Globus pallidus (tissue), 1 donor: Measurements from ENCODE around the gene SPOCD1.

Experiments
- DNase-seq: peaks from one replicate; pipeline ENCODE4 v3.0.0-alpha.2; 2015; ENCODE audit warnings: low spot score

Gene SPOCD1

DNA sequence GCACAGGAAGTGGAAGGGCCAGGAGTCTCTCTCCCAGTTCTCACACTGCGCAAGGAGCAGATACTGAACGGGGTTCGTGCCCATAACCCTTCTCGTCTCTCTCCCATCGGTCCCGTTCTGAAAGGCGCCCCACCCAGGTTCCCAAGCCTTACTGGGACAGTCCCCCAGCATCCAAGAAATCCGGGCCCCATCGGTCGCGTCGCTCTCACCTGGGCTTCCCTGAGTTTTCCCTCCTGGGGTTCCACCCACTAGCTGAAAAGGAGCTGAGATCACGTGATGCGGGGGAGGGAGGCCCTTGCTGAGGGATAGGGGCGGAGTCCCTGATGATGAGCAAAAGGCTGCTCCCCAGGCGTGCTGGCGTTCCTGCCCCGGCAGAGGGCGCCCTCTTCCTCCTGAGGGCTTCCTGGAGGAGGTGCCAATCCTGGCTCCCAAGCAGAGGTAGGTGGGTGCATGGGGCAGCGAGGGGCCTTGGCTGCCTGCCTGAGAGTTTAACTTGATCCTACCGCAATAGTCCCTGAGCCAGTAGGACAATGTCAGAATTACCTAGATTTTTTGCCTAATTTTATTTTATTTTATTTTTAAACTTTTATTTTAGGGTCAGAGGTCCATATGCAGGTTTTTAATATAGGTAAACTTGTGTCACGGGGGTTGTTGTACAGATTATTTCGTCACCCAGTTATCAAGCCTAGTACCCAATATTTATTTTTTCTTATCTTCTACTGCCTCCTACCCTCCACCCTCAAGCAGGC, at the start of gene SPOCD1:
SPOCD1 (minus strand) TSS at position 271 of the 749 bp plus-strand sequence. CDS start 689 bp downstream, outside the sequence.
- DNase-seq, result no peak

DNA sequence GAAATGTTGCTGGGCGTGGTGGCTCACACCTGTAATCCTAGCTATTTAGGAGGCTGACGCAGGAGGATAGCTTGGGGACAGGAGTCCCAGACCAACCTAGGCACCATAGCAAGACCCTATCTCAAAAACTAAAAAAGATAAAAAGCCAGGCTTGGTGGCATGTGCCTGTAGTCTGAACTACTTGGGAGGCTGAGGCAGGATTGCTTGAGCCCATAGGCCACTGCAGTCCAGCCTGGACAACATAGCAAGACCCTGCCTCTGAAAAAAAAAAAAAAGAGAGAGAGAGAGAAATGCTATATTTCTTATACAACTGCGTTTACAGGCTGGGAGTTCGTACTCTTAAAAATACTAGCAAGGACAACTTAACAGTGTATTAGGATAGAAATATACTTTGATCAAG, 46.2 kb upstream of the SPOCD1 start:
- DNase-seq, result no peak

DNA sequence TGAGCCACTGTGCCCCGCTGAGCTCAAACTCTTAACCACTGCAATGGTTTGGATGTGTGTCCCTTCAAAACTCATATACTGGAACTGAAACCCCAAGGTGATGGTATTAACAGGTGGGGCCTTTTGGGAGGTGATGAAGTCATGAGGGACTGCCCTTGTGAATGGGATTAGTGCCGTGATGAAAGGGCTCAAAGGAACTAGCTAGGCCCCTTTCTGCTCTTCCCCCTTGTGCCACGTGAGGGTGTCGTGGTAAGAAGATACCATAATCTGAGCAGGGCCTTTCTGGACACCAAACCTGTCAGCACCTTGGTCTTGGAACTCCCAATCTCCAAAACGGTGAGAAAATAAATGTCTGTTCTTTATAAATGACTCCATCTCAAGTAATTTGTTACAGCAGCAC, 45.5 kb upstream of the SPOCD1 start:
- no peak for DNase-seq

DNA sequence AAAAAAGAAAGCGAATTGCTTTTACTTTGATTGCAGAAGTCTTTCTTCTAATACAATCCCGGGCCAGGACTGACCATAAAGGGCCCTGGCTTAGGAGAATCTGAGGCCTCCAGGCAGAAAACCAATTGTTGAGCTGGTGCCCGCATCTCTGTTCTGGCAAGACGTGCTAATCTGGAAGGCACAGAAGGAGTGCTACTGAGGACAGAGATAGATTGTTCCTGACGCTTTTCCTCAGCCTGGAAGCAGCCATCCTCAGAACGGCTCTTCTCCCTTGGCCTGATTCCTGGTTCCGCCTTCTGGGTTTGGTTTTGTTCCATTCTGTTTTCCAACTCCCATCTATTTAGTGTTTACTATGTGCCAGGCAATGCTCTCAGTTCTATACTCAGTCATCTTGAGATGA, 44.8 kb upstream of the SPOCD1 start:
- peak; percentile 39 for DNase-seq

DNA sequence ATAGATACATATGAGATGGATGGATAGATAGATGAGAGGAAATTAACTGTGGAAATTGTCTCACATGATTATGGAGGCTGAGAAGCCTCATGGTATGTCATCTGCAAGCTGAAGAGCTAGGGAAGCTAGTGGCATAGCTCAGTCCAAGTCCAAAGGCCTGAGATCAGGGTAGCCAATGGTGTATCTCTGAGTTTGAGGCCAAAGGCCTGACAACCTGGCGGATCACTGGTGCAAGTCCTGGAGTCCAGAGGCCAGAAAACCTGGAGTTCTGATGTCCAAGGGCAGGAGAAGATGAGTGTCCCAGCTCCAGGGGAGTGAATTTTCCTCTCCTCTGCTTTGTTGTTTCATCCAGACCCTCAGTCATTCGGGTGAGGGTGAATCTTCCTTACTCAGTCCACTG, 43.9 kb upstream of the SPOCD1 start:
- DNase-seq, result no peak

DNA sequence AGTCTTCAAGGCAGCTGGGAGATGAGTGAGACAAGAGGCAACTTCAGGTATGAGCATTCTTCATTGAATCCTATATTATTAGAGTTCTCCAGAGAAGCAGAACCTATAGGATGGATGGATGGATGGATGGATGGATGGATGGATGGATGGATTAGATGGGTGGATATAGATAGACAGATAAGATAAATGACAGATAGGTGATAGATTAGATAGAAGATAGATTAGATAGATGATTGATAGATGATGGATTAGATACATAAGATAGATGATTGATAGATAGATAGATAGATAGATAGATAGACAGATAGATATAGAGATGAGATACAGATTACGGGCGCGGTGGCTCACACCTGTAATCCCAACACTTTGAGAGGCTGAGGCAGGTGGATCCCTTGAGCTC, 43.2 kb upstream of the SPOCD1 start:
- DNase-seq, result no peak

DNA sequence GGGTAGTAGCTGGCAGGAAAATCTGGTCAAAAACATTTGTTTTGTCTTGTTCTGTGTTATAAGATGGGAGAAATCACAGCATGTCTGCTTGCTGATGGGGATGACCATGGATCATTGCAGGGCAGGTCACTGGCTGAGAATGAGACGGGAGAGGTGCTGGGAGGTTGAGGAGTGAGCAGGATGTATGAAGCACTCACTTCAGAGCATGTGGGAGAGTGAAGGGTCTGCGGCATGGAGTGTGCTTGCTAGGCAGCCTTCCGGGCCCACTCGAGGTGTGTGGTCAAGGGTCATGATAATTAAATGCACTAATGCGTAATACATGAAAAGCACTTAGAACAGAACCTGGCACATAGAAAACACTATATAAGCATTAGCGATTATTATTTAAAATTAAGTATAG, 42.0 kb upstream of the SPOCD1 start:
- DNase-seq, result no peak

DNA sequence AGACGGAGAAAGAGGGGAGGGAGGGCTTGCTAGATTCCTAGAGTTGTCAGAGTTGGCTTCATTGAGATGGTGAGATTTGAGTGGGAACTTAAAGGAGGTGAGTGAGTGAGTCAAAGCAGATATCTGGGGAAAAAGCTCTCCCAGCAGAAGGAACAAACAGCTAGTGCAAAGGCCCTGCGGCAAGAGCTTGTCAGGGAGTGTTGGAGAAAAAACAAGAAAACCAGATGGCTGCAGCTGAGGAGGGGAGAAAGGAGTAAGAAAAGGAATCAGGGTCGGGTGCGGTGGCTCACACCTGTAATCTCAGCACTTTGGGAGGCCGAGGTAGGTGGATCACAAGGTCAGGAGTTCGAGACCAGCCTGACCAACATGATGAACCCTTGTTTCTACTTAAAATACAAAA, 40.3 kb upstream of the SPOCD1 start:
- no peak for DNase-seq

DNA sequence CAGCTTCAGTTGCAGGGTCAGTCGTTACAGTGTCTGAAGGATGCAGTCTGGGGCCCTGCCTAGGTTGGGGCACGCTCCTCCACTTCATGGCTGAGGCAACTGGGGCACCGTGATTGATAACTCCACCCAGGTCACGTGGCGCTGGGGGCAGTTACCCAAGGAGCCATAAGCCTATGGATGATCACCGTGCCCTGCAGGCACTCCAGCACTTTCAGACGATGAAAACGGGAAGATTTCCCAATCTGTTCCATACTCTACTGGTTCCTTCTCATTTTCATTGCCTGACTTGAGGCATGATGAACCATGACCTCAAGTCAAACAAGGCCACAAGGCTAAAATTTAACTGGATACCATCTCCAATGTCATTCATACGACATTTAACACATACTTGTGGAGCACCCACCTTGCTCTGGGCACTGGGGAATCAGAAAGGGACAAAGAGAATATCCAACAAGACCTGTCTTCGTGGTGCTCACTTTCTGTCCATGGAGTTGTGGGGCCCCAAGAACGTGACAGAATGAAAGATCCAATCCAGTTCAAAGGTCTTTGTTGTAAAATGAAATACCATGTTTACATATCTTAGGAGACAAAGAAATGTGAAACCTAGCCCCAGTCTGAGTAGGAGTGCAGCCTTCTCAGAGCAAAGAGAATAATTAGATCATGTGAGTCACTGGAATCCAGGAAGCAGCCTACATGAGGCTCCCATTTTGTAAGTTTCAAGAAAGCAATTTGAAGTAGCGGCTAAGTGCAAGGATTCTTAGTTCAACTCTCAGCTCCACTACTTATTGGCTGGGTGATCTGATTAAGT, 39.4 kb upstream of the SPOCD1 start:
- no peak for DNase-seq

DNA sequence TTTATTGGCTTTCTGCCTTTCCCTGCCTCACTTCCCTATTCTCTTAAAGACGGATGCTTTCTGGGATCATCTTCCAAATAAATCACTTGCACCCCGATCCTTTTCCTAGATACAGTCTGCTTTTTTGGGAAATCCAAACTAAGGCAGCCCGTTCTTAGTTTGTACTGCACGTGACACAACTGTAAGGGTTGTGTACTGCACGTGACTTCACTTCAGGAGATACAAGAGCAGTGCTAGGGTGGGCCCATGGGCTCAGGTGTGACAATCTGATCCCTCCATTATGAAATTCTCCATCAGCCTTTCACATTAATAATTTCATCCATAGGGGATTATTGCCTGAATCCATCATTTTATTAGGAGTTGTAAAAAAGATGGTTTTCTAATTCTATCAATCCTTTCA, 33.8 kb upstream of the SPOCD1 start:
- no peak for DNase-seq

DNA sequence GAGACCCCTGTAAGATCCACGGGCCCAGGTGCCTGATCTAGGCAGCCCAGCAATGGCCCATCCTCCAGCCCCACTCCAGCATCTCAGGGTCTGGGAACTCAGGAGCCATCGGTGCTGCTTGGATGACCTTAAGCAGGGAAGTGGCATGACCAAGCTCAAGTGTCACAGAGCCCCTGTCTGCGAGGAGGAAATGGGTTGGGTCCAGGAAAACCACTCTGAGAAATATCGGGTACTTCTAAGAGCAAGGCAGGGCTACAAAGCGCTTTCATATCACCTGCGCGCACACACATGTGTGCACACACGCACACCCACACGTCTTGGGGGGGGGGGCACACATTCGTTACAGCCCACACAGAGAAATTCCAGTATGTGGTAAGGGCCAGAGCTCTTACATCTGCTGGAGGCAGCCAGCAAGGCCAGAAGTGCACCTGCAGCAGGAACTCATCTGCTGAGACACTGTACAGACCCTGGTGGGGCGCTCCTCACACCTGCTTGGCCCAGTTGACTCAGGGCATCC, 32.6 kb upstream of the SPOCD1 start:
- no peak for DNase-seq

DNA sequence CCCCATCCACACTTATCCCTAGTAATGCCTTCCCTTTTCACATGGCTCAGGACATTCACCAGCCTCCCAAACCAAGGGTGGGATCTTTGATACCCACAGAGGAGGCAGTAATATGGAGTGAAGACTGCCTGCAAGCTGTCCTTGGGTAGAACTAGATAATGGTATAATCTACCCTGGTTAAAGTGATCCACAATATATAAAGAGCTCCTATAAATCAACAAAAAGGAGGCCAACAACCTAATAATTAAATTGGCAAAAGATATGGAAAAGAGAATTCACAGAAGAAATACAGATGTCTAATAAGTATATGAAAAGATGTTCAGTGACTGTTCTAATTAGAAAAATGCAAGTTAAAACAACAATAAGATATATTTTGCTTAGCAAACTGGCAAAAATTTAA, 30.7 kb upstream of the SPOCD1 start:
- DNase-seq, result no peak

DNA sequence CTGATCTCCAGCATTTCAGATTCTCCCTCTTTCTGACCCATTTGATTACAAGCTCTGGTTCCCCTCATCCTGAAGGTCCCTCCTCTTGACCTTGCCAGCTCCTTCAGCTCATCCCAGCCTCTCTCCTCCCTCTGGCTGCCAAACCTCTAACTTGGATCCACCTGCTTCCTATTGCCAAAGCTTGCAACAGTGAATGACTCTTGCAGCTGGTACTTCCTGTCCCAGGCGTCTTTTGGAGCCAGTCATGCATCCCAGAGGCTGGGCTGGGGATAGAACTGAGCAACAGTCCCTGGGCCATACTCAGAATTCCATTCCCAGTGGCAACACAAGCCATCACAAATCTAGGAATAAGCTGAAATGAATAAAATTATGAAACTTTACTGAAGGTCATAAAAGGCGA, 27.7 kb upstream of the SPOCD1 start:
- DNase-seq, result no peak

DNA sequence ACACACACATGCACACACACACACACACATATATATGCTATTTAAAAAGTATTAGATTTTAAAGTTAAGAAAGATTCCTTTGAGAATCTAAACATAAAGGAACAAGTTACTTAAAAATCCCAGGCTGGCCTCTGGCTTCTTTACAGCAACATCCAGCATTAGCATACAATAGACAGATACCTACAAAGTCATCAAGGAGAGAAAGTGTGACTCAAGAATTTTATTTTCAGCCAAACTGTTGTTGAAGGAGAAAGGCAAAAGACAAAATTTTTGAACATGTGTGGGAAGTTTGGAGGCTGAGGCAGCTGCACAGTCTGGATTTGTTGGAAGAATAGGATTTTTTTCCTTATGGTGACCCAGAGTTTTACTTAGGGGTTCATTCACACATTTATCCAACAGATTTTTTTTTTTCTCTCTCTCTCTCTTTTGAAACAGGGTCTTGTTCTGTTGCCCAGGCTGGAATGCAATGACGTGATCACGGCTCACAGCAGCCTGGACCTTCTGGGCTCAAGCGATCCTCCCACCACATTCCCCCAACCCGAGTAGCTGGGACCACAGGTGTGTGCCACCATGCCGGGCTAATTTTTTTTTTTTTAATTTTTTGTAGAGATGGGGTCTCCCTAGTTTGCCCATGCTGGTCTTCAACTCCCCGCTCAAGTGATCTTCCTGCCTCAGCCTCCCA, 24.0 kb upstream of the SPOCD1 start:
- DNase-seq, result peak; percentile 26

DNA sequence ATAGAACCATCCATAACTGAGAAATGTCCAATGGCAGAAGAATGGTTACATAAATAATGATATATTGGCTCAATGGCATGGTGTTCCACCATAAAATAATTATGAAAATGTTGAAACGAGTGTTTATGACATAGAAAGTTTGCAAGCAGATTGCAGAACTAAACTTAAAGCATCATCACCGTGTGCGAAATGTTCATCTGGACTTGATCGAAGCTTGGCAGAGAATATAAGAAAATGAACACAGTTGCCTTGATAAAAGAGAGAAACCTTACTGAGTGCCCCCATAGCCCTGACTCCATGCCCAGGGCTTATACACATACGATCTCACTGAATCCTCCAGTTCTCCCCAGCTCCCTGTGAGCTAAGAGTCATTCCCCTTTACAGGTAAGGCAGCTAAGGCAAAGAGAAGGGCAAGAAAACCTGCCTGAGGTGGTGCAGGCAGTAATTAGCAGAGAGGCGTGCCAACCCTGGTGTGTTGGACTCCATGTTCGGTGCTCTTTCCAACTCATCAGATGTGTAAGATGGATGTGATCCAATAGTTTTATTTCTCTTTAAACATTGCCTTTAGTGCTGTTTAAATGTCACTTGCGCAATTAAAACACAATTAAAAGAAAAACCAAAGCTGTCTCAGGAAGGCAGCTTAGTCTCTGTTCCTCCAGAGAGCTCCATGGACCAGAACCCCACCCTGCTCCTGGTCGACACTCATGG, 21.8 kb upstream of the SPOCD1 start:
- DNase-seq, result no peak

DNA sequence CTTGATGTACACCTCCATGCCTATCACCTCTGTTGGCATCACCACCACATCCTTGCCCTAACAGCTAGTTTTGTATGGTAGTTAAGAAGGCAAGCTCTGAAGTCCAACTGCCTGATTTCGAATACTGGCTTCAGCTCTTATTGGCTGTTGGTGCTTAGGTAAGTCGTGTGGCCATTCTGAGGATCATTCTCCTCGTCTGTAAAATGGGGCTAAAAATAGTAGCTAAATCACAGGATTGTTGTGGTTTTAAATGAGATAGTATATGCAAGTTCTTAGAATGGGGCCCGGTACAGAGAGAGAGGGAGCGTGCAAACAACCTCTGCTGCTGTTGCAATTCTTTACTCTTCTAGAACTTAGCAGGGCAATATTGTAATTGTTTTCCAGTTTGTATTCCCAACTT, 20.8 kb upstream of the SPOCD1 start:
- DNase-seq, result no peak

DNA sequence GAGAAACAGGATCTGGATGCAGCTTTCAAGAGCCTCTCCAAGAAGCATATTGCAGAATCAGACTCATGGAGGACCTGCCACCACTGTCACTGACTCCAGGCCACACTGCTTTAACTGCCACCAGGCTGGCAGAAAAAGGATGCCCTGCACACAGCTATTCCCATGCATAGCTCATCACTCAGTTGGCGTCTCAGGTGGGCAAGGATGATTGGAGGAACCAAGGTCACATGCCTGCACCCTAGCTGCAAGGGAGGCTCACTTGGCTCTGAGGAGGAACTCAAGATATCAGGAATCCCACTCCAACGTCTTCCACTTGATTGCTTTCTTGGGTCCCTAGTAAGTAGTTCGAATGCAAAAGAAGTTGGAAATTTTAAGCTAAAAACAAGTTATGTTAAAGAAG, 19.6 kb upstream of the SPOCD1 start:
- DNase-seq, result no peak

DNA sequence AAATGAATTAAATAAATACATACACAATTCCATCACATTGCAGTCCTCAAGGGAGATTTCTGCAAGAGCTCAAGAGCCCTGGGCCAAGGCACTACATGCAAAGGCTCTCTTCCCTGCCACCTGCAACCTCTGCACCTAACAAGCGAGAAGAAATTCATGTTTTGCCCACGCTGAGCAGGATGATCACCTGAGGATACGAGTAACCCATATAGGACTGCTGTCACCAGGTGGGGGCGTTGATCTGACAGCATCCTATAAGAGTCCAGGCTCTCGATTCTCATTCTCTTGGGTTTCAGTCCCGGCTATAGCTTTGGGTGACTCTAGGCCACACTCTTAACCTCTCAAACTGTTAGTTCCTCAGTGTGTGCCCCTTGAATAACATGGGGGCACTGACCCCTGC, 18.7 kb upstream of the SPOCD1 start:
- no peak for DNase-seq

DNA sequence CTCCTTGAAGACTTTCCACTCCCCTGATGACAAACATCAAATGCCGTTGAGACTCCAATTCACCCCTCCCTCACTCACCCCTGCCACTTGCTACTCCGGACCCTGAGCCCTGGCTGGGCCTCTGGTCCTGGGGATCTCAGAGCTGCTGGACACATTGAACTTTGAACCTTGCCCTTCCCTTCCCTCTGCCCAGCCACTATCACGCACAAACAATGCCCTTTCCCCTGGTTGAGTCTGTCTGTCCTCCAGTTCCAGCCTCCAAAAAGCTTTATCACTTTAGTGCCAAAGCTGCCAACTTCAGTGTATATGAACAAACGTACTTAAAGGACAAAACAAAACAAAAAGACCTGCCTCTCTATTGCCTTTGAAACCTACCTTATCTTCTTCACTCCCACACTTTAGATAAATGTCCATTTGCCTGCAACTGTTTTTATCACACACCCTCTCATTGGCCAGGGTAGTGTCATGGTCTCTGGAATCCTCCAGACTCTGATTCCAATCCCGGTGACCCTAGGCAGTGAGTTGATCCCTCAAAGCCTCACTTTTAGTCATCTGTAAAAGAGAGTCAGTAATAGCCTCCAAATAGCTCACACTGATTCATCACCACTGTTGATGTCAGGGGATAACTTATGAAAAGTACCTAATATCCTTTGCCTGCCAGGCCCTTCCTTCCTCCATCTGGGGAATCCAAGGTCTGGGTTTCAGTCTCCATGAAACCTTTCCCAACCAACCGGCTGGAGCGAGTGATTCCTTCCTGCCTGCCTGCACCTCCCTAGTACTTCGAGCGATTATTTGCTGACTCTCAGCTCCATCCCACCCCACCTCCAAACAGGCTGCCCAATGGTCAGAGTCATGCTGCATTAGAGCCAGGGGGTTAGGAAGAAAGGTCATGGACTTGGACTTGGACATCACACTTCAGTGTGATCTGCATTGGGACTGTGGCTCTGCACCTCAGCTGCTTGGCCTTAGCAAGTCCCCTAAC, 15.9 kb upstream of the SPOCD1 start:
- no peak for DNase-seq

DNA sequence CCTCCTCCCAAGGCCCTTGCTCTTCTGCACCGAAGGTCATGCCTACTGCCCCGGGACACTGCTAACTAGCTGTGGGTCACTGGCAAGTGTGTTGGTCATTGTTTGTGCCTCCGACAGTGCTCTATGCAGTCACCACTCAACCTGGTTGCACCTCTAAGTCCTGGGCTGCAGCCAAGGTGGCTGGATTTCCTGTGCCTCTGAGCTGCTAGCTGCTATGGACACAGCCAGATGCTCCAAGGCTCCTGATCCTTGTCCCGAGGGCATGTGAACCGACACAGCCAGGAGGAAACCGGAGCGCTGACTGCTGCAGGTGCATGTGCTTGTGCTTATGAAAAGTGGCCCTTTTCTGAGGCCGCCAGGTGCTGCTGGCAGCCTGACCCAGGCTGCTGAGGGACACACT, 14.7 kb upstream of the SPOCD1 start:
- no peak for DNase-seq

DNA sequence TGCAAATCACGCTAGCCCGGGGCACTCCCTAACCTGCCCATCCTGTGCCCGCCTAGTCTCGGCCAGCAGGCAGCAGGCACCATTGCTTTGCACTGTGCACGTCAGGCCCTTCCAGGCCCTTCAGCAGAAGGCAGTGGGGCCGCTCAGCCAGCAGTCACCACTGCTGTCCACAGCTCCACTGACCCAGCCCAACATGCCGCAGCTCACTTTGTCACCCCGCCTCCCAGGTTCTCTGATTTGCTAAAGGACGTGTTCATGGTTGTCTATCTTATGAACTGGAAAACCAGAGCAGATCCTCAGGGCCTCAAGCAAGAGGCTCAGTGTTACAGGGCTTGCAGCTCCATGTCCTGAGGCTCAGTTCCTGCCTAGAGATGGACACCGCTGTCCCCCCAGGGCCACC, 14.2 kb upstream of the SPOCD1 start:
- DNase-seq, result no peak
